GM19467 (cell line): ENCODE results near the gene RPTOR.
"Not testable (repeated sequence)": the region's sequence is repeated elsewhere in the genome, so short reads cannot be mapped to it uniquely, and the experiment has no call there.

Experiments used
- ATAC-seq: cut with Tn5 transposase; IDR thresholded peaks from one replicate; pipeline ENCODE4 v1.9.1; 2021; ENCODE audit warnings: mild to moderate bottlenecking, moderate library complexity; ENCODE audit not compliant: unreplicated experiment

RPTOR gene

DNA sequence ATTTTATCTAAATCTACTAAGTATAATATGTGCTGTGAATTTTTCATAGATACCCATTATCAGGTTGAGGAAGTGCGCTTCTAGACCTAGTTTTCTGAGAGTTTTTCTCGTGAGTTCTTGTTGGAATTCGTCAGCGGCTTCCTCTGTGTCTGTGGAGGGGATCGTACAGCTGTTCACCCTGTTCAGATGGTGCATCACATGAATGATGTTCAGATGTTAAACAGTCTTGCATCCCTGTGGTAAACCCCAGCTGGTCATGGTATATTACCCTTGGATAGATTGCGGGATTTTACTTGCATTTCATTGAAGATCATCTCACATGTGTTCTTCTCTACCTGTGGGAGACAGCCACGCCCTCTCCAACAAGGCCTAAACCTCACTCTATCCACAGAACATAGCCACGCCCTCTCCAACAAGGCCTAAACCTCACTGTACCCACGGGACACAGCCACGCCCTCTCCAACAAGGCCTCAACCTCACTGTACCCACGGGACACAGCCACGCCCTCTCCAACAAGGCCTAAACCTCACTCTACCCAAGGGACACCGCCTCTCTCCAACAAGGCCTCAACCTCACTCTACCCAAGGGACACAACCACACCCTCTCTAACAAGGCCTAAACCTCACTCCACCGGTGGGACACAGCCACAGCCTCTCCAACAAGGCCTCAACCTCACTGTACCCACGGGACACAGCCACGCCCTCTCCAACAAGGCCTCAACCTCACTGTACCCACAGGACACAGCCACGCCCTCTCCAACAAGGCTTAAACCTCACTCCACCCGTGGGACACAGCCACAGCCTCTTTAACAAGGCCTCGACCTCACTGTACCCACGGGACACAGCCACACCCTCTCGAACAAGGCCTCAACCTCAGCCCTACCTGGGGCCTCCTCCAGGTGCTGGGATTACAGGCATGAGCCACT, 266.8 kb downstream of the RPTOR start:
- no peak for ATAC-seq

DNA sequence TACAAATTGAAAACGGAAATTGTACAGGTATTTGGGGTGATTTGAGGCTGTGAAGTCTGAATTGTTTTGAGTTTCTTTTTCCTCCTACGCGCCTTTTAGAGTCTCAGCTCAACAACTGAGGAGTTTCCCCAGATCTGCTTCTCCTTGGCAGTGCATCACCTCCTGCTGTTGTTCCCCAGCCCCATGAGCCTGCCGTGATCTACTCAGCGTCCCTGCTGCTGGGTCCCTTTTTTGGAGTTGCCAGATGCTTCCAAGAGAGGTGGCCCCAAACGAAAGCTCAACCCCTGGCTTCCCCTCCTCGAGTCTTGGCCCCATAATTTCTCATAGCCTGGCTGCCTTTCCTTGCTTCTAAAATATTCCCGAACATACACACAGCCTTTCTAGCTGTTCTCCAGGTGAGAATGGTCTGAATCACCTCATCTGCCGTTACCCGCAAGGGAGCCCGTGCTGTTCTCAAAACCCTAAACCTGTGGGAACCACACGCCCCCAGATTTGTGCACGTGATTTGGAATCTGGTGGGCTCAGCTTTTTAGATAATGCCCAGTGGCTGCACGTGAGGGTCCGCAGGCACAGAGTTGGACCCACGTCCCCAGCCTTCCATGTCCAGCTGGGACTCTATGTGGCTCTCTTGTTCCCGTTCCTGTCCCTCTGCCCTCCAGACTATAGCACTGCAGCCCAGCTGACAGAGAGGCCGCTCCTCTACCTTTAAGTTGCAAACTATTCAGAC, 267.9 kb downstream of the RPTOR start:
- ATAC-seq: no peak

DNA sequence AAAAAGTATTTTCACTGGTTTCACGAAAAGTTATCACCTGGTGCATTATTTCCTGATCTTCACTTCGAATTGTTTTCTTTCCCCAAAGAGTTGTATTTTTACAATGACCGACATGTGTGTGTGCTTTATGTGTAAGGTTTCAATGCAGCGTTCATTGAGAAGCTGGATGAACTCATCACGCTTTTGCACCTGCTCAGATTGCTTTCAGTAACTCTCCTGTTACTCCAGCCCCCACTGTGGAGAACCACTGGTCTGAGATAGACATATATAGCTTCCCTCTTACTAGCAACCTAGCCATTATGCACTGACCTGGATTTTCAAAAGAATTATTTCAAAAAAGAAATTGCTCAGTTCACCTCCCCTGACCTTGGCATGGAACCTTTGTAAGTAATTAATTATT, 268.7 kb downstream of the RPTOR start:
- ATAC-seq: no peak

DNA sequence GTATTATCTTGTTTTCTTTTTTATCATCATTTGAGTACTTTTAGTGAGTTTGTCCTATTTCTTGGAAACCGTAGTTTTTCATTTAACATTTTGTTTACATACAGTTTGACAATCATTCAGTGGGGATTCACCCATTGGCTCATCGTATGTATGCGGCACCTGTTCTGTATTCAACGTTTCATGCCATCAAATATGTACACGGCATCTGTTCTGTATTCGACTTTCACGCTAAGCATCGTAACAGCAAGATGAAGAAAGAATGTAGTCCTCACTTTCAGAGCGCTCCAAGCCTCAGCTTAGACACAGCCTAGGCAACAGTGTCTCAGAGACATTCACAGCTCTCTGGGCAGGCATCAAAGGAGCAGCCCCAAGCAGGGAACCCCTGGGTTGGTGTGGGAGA, 269.9 kb downstream of the RPTOR start:
- ATAC-seq: no peak

DNA sequence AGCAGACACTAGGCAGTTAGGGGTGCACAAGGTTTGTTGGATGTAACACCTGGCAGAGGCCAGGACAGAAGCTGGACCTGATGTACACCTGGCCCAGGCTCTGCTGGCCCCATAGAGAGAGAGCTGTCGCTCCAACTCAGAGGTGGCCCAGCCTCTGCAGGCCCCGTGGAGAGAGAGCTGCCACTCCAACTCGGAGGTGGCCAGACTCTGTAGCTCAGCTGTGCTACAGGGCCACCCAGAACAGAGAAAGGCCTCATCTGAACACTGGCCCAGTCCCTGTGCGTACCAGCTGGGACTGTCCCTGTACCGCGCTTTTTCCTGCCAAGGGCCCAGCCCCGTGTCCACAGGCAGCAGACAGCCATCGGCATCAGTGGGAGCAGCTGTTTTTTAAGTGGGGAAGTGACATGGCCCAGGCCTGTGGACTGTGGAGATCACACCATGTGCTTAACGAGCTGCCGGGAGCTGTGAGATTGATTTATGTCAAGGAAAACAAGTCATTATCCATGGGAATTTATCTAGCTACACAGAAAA, 270.6 kb downstream of the RPTOR start:
- ATAC-seq: no peak

GRCh38 chr17:80815718-80816117, 271.1 kb downstream of the RPTOR start:
- ATAC-seq: not testable (repeated sequence)

DNA sequence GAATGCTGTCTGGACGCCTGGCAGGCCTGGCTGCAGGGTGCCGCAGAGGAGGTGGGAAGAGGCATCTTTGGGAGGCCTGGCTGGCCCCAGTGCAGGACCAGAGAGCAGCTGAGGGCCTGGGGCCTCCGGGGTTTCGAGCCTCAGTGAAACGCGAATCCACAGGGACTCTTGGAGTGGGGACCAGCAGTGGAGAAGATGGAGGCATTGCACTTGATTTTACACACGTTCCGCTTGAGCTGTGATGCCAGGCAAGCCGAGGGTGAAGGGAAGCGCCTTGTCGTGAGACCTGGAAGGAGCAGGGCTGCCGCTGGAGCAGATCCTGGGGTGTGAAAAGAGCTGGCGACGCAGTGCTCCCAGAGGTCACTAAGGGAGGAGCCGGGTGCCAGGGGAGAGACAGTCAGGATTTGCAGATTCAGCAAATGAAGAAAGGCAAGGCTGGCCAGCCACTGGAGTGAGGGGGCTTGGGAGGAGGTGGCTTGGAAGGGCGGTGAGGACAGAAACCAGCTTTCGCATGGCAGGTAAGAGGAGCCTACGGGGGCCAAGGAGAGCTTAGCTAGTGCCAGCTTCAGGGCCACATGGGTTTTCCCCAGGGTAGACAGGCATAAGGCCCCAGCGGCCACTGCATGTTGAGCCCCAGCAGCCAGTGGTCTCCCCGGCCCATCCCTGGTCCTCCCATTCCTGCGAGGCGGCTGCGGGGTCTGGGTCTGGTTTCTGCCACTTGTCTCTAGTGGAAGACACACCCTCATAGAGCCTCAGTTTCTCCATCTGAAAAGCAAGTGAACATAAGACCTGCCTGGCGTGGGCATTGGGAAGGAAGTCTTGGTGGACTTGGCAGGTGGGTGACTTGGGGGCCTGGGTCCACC, 271.8 kb downstream of the RPTOR start:
- ATAC-seq: no peak

GRCh38 chr17:80817321-80817845, 272.7 kb downstream of the RPTOR start:
- no peak for ATAC-seq

DNA sequence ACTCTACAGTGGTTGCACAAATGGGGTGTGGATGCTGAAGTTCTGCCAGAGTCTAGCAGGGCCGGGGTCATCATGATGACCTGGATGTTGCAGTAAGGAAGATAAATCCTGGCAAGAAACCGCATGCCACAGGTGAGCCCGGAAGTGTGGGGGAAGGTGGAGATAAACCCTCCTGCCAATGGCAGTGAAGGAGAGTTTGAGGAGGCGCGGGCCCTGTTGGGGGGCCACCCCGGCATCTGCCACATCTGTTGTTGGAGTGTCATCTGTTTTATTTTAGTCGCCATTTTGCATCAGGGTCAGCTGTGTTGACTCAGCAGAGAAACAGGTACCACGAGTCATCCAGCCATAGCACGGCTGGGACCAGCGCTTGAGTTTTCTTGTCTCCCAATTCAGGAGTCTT, 273.2 kb downstream of the RPTOR start:
- no peak for ATAC-seq

GRCh38 chr17:80818871-80819270, 274.2 kb downstream of the RPTOR start:
- no peak for ATAC-seq

- ATAC-seq: no peak
Observed at GRCh38 chr17:80819422-80820164, 275.0 kb downstream of the RPTOR start.

GRCh38 chr17:80820331-80820730, 275.7 kb downstream of the RPTOR start:
- ATAC-seq: no peak

DNA sequence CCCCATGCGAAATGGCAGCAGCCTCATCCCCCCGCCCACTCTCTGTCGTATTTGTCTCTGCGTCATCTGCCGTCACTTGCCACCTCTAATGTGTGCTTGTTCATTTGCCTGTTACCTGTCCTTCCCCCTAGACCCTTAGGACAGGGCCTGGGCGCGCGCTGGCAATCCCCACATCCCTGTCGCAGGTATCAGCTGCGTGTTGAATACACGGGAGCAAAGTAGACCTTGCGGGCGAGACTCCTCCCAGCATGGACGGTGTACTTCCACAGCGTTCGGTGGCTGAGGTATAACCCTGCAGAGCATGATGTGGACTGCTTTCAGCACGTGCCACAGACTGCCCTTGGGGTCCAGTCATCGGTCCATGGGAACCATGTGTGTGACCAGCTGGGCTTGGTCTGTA, 276.9 kb downstream of the RPTOR start:
- no peak for ATAC-seq

- ATAC-seq: no peak
Observed at GRCh38 chr17:80822021-80822699, 277.5 kb downstream of the RPTOR start.

DNA sequence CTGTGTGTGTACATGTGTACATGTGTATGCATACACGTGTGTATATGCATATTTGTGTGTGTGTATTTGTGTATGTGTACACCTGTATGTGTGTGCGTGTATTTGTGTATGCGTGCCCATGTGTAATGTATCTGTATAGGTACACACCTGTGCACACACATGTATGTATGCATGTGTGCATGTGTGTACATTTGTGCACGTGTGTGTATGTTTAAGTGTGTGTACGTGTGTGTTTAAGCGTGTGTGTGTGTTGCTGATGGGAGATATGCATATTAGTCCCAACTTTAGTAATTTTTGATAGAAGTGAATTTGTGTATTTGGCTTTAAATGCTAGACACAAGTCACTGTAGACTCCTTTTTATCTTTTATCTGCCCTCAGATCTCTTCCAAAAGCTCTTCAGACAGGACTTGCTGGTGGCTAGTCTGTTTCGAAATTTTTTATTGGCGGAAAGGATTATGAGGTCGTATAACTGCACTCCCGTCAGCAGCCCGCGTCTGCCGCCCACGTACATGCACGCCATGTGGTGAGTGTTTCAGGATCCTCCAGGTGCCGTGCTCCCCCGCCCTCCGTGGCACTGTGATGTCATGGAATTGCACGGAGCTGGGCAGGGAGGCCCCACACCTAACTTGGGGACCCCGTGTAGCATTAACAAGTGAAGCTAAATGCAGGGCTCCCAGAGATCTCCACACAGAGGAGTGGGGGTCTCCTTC, 278.2 kb downstream of the RPTOR start:
- ATAC-seq: no peak

DNA sequence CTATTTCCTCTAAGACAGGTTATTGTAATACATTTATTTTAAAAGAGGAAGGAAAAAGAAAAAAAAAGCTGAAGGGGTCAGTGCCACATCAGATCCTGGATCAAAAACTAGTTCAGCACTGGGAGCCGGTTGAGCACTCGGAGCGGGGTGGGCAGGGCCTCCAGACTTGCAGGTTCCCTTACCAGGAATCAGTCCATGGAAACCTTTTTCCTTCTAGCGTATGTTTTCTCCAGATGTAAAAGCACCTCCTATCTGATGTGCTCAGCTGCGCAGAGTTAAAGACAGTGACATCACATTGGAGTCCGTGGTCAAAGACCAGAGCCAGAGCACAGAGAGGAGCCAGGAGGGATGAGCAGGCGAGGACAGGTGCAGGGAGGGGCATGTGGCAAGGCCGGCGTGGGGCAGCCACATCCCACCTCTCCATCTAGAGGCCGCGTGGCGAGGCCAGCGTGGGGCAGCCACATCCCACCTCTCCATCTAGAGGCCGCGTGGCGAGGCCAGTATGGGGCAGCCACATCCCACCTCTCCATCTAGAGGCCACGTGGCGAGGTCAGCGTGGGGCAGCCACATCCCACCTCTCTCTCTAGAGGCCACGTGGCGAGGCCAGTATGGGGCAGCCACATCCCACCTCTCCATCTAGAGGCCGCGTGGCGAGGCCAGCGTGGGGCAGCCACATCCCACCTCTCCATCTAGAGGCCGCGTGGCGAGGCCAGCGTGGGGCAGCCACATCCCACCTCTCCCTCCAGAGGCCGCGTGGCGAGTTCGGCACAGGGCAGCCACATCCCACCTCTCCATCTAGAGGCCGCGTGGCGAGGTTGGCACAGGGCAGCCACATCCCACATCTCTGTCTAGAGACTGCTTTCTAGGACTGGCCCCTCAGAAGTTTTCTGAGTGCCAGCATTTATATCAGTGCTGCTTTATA, 280.2 kb downstream of the RPTOR start:
- ATAC-seq: no peak

- ATAC-seq: no peak
Observed at GRCh38 chr17:80825471-80826345, 281.1 kb downstream of the RPTOR start.
